ENCODE results near the gene NPAS3.
A peak's percentile ranks its signal among the peaks of the same experiment; 100 is the strongest.

The NPAS3 gene

GRCh38 chr14:33678005-33678404 is 739.3 kb downstream of the NPAS3 start:
- no peak for DNase-seq (ENCODE audit: low spot score)
- CTCF ChIA-PET: interaction anchor here (1.2 kb wide), 1 partner anchor 115 kb away, joined by 3 read pairs; no protein-coding TSS in a partner anchor
- TF ChIP-seq, protein P1, sequence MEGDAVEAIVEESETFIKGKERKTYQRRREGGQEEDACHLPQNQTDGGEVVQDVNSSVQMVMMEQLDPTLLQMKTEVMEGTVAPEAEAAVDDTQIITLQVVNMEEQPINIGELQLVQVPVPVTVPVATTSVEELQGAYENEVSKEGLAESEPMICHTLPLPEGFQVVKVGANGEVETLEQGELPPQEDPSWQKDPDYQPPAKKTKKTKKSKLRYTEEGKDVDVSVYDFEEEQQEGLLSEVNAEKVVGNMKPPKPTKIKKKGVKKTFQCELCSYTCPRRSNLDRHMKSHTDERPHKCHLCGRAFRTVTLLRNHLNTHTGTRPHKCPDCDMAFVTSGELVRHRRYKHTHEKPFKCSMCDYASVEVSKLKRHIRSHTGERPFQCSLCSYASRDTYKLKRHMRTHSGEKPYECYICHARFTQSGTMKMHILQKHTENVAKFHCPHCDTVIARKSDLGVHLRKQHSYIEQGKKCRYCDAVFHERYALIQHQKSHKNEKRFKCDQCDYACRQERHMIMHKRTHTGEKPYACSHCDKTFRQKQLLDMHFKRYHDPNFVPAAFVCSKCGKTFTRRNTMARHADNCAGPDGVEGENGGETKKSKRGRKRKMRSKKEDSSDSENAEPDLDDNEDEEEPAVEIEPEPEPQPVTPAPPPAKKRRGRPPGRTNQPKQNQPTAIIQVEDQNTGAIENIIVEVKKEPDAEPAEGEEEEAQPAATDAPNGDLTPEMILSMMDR (conservative IDR thresholded peaks at IDR 0.05; ENCODE audit: low read depth): no peak
- no peak overlapping the region for H3K27ac ChIP-seq
- POLR2A ChIA-PET (ENCODE audit: low non-redundant PET): no interaction called here

DNA sequence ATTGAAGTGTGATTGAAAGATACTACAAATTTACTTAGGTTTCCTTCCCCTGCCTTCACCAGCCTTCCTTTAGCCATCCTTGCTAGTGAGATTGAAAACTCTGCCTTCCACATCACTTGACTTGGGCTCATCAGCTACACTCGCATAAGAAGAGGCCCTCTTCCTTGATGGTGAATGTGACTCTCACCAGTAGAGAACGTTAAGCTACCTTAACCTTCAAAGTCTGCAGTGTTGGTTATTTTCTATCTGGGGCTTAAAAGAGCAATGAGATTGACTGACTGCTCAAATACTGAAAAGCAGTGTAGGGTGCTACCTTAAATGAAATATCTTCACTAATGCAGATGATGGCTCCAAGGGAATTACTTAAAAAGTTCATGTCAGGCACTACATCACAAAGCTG is 740.3 kb downstream of the NPAS3 start:
- POLR2A ChIA-PET (ENCODE audit: low non-redundant PET): no interaction called here
- CTCF ChIA-PET: no interaction called here
- no peak for DNase-seq (ENCODE audit: low spot score)
- no peak overlapping the region for H3K27ac ChIP-seq
- TF ChIP-seq, protein P1 (conservative IDR thresholded peaks at IDR 0.05; ENCODE audit: low read depth): no peak

DNA sequence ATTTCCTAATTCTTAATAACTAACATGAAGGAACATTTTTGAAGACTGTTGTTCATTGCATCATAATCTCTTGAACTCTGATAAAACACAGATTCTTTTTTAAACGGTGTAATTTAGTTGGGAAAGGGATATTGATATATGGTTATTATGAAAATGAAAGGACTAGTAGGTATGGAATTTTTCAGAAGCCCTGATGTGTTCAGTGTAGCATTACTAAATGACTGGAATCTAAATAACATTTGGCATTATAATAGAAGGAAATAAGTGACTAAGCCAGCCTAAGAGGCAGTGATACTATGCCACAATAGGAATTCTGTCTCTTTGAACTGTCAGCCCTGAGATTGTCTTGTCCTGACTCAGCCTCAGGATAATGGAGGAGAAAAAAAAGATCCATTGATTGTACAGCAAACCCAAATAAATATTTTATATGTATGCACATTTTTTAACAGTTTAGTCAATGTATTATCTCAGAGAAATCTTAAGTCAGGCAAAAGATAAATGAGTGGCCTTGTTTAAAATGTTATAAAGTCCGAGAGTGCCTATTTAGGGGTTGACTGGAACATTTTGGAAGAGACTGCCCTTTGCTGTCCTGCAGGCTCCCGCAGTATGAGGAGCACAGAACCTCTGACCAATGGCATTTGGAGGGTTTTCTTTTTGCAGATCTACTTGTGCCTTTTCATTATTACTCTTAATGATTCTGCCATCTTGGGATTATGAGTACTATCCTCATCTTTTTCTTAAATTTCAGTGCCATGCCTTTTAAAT is 741.0 kb downstream of the NPAS3 start:
- CTCF ChIA-PET: no interaction called here
- POLR2A ChIA-PET (ENCODE audit: low non-redundant PET): no interaction called here
- TF ChIP-seq, protein P1 (conservative IDR thresholded peaks at IDR 0.05; ENCODE audit: low read depth): no peak
- DNase-seq (ENCODE audit: low spot score): peak; percentile 57
- H3K27ac ChIP-seq: no peak overlapping the region

DNA sequence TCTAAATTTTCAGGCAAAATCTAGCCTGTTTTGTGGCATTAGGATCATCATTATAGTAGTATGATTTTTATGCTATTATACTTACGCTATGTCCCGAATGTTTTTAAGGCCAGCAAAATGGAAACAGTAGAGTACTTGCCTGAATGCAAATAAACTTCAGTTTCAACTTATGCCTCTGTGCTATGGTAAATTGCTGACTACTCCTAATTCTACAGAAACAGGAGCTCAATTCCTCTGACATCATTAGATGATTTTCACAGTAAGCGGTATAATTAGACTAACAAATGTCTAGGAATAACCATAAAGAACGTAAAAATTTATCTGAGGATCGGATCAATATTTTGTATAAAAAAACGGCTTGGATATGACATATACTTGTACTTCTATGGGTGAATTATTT is 742.2 kb downstream of the NPAS3 start:
- ChIA-PET POLR2A (ENCODE audit: low non-redundant PET) (no interaction called here), CTCF (no interaction called here)
- no peak overlapping the region for H3K27ac ChIP-seq

GRCh38 chr14:33682760-33683159 is 744.1 kb downstream of the NPAS3 start:
- peak overlapping the region; percentile 76 for H3K27ac ChIP-seq
- ChIA-PET CTCF (interaction anchor here (0.8 kb wide), 1 partner anchor 110 kb away, joined by 3 read pairs; no protein-coding TSS in a partner anchor), POLR2A (ENCODE audit: low non-redundant PET) (interaction anchor here (0.7 kb wide), 1 partner anchor 264 kb away, joined by 4 read pairs; no protein-coding TSS in a partner anchor)
- DNase-seq (ENCODE audit: low spot score): peak; percentile 11
- TF ChIP-seq, protein P1 (conservative IDR thresholded peaks at IDR 0.05; ENCODE audit: low read depth): no peak

More for the DNA sequence above, 742.2 kb downstream of the NPAS3 start:
- no peak for DNase-seq (ENCODE audit: low spot score)
- TF ChIP-seq, protein P1 (conservative IDR thresholded peaks at IDR 0.05; ENCODE audit: low read depth): no peak

DNA sequence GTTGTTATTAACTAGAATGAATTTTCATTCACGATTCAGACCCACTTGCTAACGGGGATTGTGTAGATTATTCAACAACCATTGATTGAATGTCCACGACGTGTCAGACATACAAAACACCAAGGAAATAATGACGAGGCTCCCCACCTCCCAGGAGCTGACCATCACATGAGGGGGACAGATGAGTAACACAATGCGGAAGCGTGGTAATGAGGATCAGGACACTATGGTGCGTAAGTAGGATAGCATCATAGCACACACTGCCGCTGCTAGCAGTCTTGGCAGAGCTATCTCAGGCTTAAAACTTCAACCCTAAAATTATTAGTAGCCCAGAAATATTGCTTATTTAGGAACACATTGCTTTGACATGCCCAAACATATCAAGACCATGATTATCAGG is 746.3 kb downstream of the NPAS3 start:
- H3K27ac ChIP-seq: no peak overlapping the region
- DNase-seq (ENCODE audit: low spot score): no peak
- ChIA-PET CTCF (no interaction called here), POLR2A (ENCODE audit: low non-redundant PET) (no interaction called here)
- TF ChIP-seq, protein P1 (conservative IDR thresholded peaks at IDR 0.05; ENCODE audit: low read depth): no peak

Measured in RWPE1 (cell line).